Esophagus muscularis mucosa (tissue), 4 donors: Measurements from ENCODE around the gene SPAG4. TPM values are rescaled to one million over a fixed set of nuclear protein-coding genes. Genes with fewer than 3 reads are reported as not detected.

Experiments used
- DNase-seq: peaks from one replicate; pipeline ENCODE4 v3.0.0-alpha.2; 2017; ENCODE audit errors: extremely low spot score
- H3K27ac ChIP-seq, 4 donors: fragments of 200-600 bp; sonication (generic); replicated peaks in 1 of 4; 1 replicate in 3 of 4; 2 replicates in 1 of 4; pipeline ENCODE4 v1.5.1; 2016 to 2019; ENCODE audit warnings: mild to moderate bottlenecking in 1 of 4
- H3K27me3 ChIP-seq, 4 donors: fragments of 200-600 bp; sonication (generic); one replicate each; pipeline versions ENCODE4 v1.5.1 to v1.6.0; 2016 to 2019
- H3K36me3 ChIP-seq, 4 donors: fragments of 200-600 bp; sonication (generic); one replicate each; pipeline ENCODE4 v1.5.1; 2016 to 2019
- H3K4me1 ChIP-seq, 4 donors: fragments of 200-600 bp; sonication (generic); one replicate each; pipeline ENCODE4 v1.5.1; 2016 to 2019
- H3K4me3 ChIP-seq, 4 donors: fragments of 200-600 bp; sonication (generic); 1 replicate in 2 of 4; 2 replicates in 2 of 4; pipeline ENCODE4 v1.5.1; 2016 to 2019; ENCODE audit warnings: mild to moderate bottlenecking in 4 of 4, moderate library complexity in 1 of 4
- H3K9me3 ChIP-seq, 4 donors: fragments of 200-600 bp; sonication (generic); 1 replicate in 3 of 4; 2 replicates in 1 of 4; pipeline ENCODE4 v1.5.1; 2016 to 2019
- EP300 ChIP-seq: sonication (generic); formaldehyde crosslinking; IDR thresholded peaks from one replicate; pipeline ENCODE4 v1.6.1; 2017; ENCODE audit warnings: antibody characterized with exemption
- POLR2A ChIP-seq: fragments of 450-650 bp; IDR thresholded peaks from one replicate; pipeline ENCODE4 v1.6.1; 2017; ENCODE audit warnings: antibody characterized with exemption, moderate library complexity, mild to moderate bottlenecking, low read depth
- POLR2AphosphoS5 ChIP-seq, 2 donors: sonication (generic); formaldehyde crosslinking; IDR thresholded peaks; one replicate each; pipeline ENCODE4 v1.6.1; 2017; ENCODE audit warnings: antibody characterized with exemption in 2 of 2
- WGBS: methylation state at CpG from one replicate; pipeline ENCODE4 v1.1.5; 2018; 5-methylcytosine and 5-hydroxymethylcytosine counted together
- intact Hi-C: fragments of 100-400 bp; cut with DNase I; formaldehyde crosslinking; loops from one replicate; pipeline ENCODE4 v1.15.1; 2023
- small RNA-seq, 3 donors: library from RNA; depleted of rRNA; stranded (forward); fragments of <200 nt; gene quantifications; one replicate each; pipeline ENCODE3, GENCODE V24; 2016
- total RNA-seq, 4 donors: library from RNA; depleted of rRNA; stranded (reverse); fragments of >200 nt; gene quantifications; one replicate each; pipeline versions ENCODE4 v1.1.0 to v1.2.1, GENCODE V29; 2016
- TF ChIP-seq, protein P1 (sequence below), 3 experiments: fragments of 200-600 bp in 2 of 3; fragments of 450-650 bp in 1 of 3; sonication (generic) in 2 of 3; IDR thresholded peaks; one replicate each; pipeline ENCODE4 v1.5.1; 2017 to 2019; ENCODE audit warnings: antibody characterized with exemption in 3 of 3, mild to moderate bottlenecking in 2 of 3, moderate library complexity in 1 of 3

Gene SPAG4
- total RNA-seq, 4 donors from 2014 or later, result 2.6 to 5.0 (median 2.9) TPM

DNA sequence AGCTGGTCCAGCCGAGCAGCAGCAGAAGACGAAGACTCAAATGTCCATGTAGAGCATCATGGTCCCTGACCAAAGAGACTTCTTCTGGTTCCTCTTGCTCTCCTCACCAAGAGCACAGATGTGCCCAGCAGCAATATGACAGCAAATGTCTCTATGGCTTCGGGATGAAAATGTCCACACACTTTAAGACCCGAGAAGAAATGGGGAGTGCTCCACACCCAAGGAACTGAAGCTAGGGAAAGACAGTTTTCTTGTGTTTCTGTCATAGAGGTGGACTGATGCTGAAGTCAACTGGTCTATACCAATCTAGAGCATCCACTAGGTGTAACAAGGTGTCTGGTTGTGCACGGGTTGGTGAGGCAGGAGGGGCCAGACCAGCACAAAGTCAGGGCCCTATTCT is 53.6 kb downstream of the SPAG4 start:
- Histone ChIP-seq H3K4me3 (no peak overlapping the region), H3K36me3 (peaks cover 43 to 68% (median 58%) of the 10 kb centered on the region in 4 donors), H3K27me3 (no peaks in the 10 kb centered on the region), H3K9me3 (no peaks in the 10 kb centered on the region), H3K4me1 (peaks cover 0 to 7% (median 0%) of the 10 kb centered on the region in 4 donors), H3K27ac (no peak overlapping the region)
- TF ChIP-seq, protein P1, sequence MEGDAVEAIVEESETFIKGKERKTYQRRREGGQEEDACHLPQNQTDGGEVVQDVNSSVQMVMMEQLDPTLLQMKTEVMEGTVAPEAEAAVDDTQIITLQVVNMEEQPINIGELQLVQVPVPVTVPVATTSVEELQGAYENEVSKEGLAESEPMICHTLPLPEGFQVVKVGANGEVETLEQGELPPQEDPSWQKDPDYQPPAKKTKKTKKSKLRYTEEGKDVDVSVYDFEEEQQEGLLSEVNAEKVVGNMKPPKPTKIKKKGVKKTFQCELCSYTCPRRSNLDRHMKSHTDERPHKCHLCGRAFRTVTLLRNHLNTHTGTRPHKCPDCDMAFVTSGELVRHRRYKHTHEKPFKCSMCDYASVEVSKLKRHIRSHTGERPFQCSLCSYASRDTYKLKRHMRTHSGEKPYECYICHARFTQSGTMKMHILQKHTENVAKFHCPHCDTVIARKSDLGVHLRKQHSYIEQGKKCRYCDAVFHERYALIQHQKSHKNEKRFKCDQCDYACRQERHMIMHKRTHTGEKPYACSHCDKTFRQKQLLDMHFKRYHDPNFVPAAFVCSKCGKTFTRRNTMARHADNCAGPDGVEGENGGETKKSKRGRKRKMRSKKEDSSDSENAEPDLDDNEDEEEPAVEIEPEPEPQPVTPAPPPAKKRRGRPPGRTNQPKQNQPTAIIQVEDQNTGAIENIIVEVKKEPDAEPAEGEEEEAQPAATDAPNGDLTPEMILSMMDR (IDR thresholded peaks at IDR 0.05), result no peak
- TF ChIP-seq POLR2AphosphoS5 (IDR thresholded peaks at IDR 0.05) (no peak), EP300 (no peak), POLR2A (no peak)
- 92% methylated on average over 5 of the region's 5 CpGs for WGBS
- peak; percentile 75 for DNase-seq
- intact Hi-C loops, result no loop called here

DNA sequence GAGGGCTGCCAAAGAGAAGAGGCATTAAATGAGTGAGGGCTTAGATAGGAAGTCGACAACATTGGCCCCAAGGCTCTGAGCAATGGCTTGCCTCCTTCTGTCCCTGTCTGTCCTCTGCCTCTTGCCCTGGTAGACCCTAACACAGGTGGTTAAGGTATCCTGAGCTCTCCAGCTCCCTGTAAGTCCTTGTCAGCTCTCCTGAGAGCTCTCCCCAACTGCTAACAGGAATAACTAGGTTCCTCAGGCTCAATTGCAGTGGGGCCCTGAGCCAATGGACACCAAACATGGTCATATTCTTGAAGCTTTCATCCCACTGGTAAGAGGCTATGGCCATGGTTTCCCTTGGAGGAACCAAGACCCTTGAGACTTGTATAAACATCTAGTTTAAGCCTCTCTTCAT is 54.1 kb downstream of the SPAG4 start:
- H3K36me3 ChIP-seq, result peaks cover 46 to 73% (median 62%) of the 10 kb centered on the region in 4 donors
- intact Hi-C loops, result no loop called here

More for the DNA sequence above, 54.1 kb downstream of the SPAG4 start:
- Histone ChIP-seq H3K27ac (no peak overlapping the region), H3K4me3 (no peak overlapping the region), H3K27me3 (no peaks in the 10 kb centered on the region), H3K9me3 (no peaks in the 10 kb centered on the region), H3K4me1 (peaks cover 0 to 7% (median 0%) of the 10 kb centered on the region in 4 donors)
- DNase-seq, result peak; percentile 55
- WGBS, result no CpG with 5 or more reads among the region's 1 CpG
- TF ChIP-seq POLR2AphosphoS5 (IDR thresholded peaks at IDR 0.05) (no peak), EP300 (no peak), POLR2A (no peak)
- TF ChIP-seq, protein P1 (IDR thresholded peaks at IDR 0.05), result no peak

Small RNA genes within 50 kb of the gene (small RNA-seq; reads per million reads assigned to genes)
- gene RNU6-759P (0 reads per million in 3 donors), gene RPL37P1 (0 reads per million in 3 donors)

Other genes starting within 250 kb of the SPAG4 start
- 10 to 100 TPM; 19.9 to 31.2 (median 30.7) TPM for gene UQCC1, start 203.9 kb upstream of the SPAG4 start, total RNA-seq
- gene GDF5, start 177.6 kb upstream of the SPAG4 start, total RNA-seq, result under 1 TPM; 0.39 to 0.83 (median 0.44) TPM
- gene CEP250, start 160.2 kb upstream of the SPAG4 start, total RNA-seq, result 10 to 100 TPM; 17.7 to 35.8 (median 23.7) TPM
- not detected for gene C20orf173, start 86.2 kb upstream of the SPAG4 start, total RNA-seq
- gene ERGIC3, start 73.8 kb upstream of the SPAG4 start, total RNA-seq, result 100 to 1,000 TPM; 125 to 184 (median 133) TPM
- gene CPNE1, start 49.1 kb downstream of the SPAG4 start, total RNA-seq, result 100 to 1,000 TPM in 2 of 4 donors, 10 to 100 TPM in 2; 23.0 to 148 (median 99.9) TPM
- 10 to 100 TPM; 21.0 to 30.6 (median 24.0) TPM for gene RBM12, start 49.1 kb downstream of the SPAG4 start, total RNA-seq
- gene NFS1, start 83.5 kb downstream of the SPAG4 start, total RNA-seq, result 10 to 100 TPM; 25.3 to 63.3 (median 32.7) TPM
- 100 to 1,000 TPM; 159 to 360 (median 263) TPM for gene ROMO1, start 83.6 kb downstream of the SPAG4 start, total RNA-seq
- gene RBM39, start 126.4 kb downstream of the SPAG4 start, total RNA-seq, result 100 to 1,000 TPM; 143 to 272 (median 165) TPM
- 10 to 100 TPM; 45.9 to 62.2 (median 48.0) TPM for gene PHF20, start 156.2 kb downstream of the SPAG4 start, total RNA-seq